ENCODE measurements around the gene P2RX6. TPM values are rescaled to one million over a fixed set of nuclear protein-coding genes. Genes with fewer than 3 reads are reported as not detected.

The P2RX6 gene
- total RNA-seq, 1 experiment from 2014 or later = 0.46 TPM

GRCh38 chr22:21000987-21001600, 13.9 kb upstream of the P2RX6 start:
- intact Hi-C loops (cut with micrococcal nuclease; ENCODE audit: unreplicated experiment) (no loop called here), in situ Hi-C loops (cut with HindIII; ENCODE audit: low pct_unique_long_range_greater_than_20kb, low sequenced_read_pairs) (no loop called here)
- peaks cover 9% of the 10 kb centered on the region for H3K4me1 ChIP-seq (ENCODE audit: control insufficient read depth, insufficient read depth, low read length)
- BruUV-seq (replicated peaks) = no TSS peak
- no peaks in the 10 kb centered on the region for H3K27me3 ChIP-seq (ENCODE audit: control insufficient read depth, insufficient read depth, low read length)
- peak overlapping the region; percentile 92 for H3K27ac ChIP-seq (ENCODE audit: low read length)
- TF ChIP-seq CTCF (IDR thresholded peaks at IDR 0.05) = no peak
- no peak for TF ChIP-seq TCF7L2 (IDR thresholded peaks at IDR 0.05; ENCODE audit: low read depth, low read length)
- TF ChIP-seq REST (IDR thresholded peaks at IDR 0.05; ENCODE audit: insufficient read depth in 1 of 2, low read depth in 2 of 2, low read length in 1 of 2) = no peak
- no peak for TF ChIP-seq SIN3A (IDR thresholded peaks at IDR 0.05; ENCODE audit: borderline replicate concordance, insufficient read depth, low read depth, low read length)
- TF ChIP-seq POLR2AphosphoS5 (IDR thresholded peaks at IDR 0.05; ENCODE audit: low read depth, low read length) = no peak
- ATAC-seq (peak; percentile 0; the same call in 1 of the 2 replicates), DNase-seq (ENCODE audit: low read depth, low spot score) (no peak)
- peak overlapping the region; percentile 82 to 85 for H3K4me3 ChIP-seq (ENCODE audit: low read depth in 2 of 2, low read length in 2 of 2)
- no peaks in the 10 kb centered on the region; the same call in 1 of the 2 replicates for H3K36me3 ChIP-seq (ENCODE audit: control insufficient read depth, insufficient read depth, low read length)
- H3K9me3 ChIP-seq (ENCODE audit: control insufficient read depth, insufficient read depth, low read depth, low read length) = no peaks in the 10 kb centered on the region
- CTCF ChIA-PET = no interaction called here
- POLR2A ChIA-PET = no interaction called here

- no peaks in the 10 kb centered on the region; the same call in 1 of the 2 replicates for H3K36me3 ChIP-seq (ENCODE audit: control insufficient read depth, insufficient read depth, low read length)
- intact Hi-C loops (cut with micrococcal nuclease; ENCODE audit: unreplicated experiment) (no loop called here), in situ Hi-C loops (cut with HindIII; ENCODE audit: low pct_unique_long_range_greater_than_20kb, low sequenced_read_pairs) (no loop called here)
- BruUV-seq (replicated peaks) = TSS peak; percentile 93
- peaks cover 9% of the 10 kb centered on the region for H3K4me1 ChIP-seq (ENCODE audit: control insufficient read depth, insufficient read depth, low read length)
- H3K27ac ChIP-seq (ENCODE audit: low read length) = peak within 1 kb of the TSS; percentile 92
- TF ChIP-seq SIN3A (IDR thresholded peaks at IDR 0.05; ENCODE audit: borderline replicate concordance, insufficient read depth, low read depth, low read length) (peak; percentile 44; the same call in 1 of the 2 replicates), REST (IDR thresholded peaks at IDR 0.05; ENCODE audit: insufficient read depth in 1 of 2, low read depth in 2 of 2, low read length in 1 of 2) (no peak), POLR2AphosphoS5 (IDR thresholded peaks at IDR 0.05; ENCODE audit: low read depth, low read length) (peak; percentile 92)
- H3K9me3 ChIP-seq (ENCODE audit: control insufficient read depth, insufficient read depth, low read depth, low read length) = no peaks in the 10 kb centered on the region
- ChIA-PET CTCF (no interaction called here), POLR2A (no interaction called here)
- peak within 1 kb of the TSS; percentile 82 to 85 for H3K4me3 ChIP-seq (ENCODE audit: low read depth in 2 of 2, low read length in 2 of 2)
- ATAC-seq (peak; percentile 93), DNase-seq (ENCODE audit: low read depth, low spot score) (peak; percentile 63)
- no peaks in the 10 kb centered on the region for H3K27me3 ChIP-seq (ENCODE audit: control insufficient read depth, insufficient read depth, low read length)
Measured at GRCh38 chr22:21001601-21002325, 13.2 kb upstream of the P2RX6 start, which contains the start of gene THAP7. Gene THAP7 (minus strand): TSS chr22:21002118. CDS start chr22:21001911, 207 bp downstream.

Measured in Panc1 (cell line).